GM19452 (cell line): ENCODE results near the gene NSMCE3.
"Not testable (repeated sequence)": the region's sequence is repeated elsewhere in the genome, so short reads cannot be mapped to it uniquely, and the experiment has no call there.

Experiments
- ATAC-seq: cut with Tn5 transposase; IDR thresholded peaks from one replicate; pipeline ENCODE4 v1.9.1; 2021; ENCODE audit not compliant: unreplicated experiment

The NSMCE3 gene

DNA sequence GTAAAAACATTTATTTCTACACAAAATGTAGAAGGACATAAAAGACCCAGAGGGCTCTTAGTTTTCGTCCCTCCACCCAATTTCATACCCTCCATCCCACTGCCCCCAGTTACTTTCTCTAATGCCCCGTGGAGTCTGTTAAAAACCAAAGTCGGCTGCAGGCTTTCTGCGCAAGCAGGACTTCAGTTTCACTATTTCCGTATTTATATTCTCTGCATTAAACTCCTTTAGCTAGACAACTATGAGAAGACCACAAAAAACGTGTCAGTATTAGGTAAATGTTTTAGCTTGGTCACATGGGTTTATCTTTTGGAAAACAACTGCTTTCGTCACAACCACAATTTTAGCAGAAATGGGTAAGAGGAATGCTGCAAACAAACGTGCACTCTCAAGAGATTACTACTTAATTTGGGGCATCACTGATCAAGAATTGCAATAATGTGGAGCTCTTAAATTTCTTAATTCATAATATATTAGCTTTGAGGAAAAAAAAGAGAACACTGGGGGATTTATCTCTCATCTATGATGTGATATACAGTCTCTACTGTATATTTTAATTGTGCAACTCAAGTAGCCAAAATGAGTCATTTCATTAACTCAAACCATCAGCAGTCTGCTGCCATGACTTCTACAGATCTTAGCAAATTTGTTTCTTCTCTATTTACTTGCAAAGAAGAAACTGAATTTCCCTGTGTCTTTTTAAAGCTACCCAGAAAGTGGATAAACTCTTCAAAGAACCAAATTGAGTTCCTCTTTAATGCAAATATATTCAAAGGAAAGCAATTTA, 740 bp upstream of the NSMCE3 start:
- peak; percentile 39 for ATAC-seq

DNA sequence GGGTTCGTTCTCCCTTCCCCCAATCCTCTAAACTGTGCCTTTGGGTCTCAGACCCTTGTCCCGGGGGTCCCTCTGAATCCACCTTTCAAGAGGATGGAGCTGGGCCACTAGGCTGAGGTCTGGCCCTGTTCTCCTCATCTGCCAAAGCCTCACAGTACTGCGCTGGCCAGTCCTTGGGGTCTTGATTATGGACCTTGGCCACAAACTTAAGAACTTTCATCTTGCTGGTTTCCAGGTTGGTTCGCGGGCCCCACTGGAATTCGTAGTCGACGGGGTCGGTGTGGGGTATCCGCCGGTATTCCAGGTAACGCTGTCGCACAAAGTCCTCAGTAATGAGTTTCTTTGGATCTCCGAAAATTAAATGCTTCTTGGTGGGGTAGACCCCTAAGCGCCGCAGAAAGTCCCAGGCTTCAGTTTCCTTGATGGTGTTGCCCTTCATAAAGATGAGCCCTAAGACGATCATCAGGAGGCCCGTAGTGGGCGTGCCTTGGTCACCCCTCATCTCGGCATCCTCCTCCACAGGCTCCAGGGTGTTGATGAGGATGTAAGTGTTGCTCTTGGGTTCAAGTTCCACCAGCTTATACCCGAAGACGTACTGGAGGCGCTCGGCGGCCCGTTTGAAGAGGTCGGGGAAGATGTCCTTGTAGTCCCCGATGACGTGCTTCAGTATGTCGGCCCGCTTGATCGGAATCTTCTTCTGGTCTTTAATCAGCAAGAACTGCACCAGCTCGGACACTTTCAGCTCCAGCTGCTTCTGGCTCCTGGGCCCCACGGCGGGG, 727 bp downstream of the NSMCE3 start:
- ATAC-seq, result peak; percentile 18

DNA sequence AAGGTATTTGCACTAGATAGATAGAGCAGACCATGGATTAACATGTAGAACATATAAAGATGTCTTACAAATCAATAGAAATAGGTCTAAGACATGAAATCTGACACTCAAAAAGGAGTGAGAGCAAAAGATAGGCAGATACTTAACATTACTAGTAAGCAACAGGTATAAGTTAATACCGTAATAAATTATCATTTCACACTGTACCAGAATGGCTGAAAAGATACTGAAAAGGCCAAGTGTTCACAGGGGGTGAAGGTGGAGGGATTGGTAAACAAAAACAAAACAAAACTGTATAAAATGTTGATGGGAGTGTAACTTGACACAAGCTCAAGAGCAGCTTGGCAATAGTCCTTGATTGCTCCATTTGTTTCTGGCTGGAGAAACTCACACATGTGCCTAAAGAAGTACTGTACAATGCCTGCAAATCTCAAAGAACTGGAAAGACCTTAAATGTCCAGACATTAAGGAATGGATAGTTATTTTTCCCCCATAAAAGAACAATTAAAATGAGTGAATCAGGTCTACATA, 3.5 kb downstream of the NSMCE3 start:
- ATAC-seq, result no peak

DNA sequence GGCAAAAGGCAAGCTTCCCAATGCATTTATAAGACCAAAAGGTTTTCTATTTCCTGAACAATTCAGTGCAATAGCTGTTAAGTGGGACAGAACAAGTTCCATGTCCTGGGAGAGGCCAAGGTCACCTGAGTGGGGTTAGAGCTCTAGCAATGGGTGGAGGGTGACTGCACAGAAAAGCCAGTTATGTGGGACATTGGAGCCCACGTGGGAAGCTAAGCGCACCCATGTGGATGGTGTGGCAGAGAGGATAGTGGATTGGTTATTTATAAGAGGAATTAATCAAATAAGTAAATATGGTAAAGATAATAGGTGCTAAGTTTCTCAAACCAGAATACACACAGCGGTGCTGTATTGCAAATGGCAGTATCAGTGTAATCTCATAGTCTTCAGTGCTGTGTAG, 6.3 kb downstream of the NSMCE3 start:
- no peak for ATAC-seq

DNA sequence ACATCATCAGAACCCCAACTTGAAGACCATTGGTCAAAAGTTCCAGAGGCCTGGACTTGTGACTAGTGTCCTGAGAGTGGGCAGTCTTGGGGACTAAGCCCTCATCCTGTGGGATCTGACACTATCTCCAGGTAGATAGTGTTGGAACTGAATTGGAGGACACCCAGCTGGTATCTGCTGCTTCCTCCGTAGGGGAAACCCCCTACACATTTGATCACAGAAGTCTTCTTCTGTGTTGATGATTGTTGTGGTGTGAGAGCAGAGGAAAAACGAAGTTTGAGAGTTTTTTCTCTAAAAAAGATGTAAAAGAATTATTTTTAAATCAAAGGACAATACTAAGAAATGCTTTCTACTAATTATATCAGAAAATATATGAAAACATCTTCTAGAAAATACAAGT, 6.9 kb downstream of the NSMCE3 start:
- ATAC-seq, result no peak

DNA sequence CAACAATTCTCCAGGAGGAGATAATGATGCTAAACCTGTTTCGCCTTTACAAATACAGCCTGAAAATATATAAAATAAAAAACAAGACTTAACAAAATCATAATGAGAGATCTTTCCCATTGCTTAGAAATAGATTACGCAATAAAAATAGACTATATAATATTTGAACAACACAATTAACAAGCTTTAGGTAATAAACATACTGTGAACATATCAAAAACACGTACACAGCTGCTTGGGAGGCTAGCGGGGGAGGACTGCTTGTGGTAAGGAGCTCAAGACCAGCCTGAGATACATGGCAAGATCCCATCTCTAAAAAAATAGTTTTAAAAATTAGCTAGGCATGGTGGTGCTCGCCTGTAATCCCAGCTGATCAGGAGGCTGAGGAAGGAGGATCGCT, 8.7 kb downstream of the NSMCE3 start:
- no peak for ATAC-seq

DNA sequence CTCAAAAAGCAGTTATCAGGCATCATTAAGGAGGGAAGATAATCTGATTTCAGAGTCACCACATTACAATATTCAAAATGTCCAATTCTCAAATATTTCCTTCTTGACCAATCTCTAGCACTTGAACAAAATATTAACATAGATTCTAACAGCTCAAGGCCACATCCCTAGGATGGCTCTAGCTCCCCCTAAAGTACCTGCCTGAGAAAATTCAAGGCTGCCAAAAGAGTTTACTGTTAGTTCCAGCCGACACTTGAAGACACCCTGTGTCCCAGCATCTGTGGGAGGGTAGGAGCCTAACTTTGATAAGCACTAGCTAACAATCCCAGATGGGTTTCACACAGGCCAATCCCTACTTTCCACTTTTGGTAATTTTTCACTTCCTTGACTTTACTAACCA, 10.4 kb downstream of the NSMCE3 start:
- ATAC-seq, result no peak

DNA sequence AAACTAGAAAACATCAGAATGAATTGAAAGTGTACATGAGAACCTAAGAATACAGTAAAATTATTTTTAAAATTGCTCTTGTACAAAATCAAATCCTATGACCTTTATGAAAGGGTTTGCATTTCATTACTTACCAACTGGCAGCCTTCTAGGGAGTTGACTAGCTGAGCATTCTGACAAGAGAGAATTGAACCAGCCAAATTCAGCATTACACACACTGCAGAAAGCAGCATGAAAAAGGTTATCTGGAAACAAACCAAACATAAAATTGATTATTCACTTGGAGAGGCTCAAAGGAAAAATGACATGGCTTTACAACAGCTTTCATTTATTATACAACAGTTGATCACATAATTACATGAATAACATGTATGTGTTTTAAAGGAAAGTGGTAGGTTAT, 17.4 kb downstream of the NSMCE3 start:
- no peak for ATAC-seq

DNA sequence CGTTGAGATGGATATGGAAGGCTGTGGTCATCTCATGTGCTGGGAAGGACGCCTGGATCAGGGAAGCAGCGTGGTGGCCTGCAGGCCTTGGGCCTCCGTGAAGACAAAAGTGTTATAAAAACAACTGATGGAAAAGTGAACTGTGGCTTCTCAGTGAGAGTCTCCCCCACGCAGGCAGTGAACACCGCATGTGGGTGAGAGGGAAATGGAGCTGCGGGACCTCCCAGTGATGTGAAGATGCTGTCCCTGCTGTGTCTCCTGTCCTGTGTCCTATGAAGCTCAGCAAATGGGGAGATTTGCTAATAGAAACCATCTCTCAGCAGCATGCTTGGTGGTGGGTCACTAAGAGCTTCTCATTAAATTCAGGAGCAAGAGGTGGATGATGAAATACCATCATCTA, 25.1 kb downstream of the NSMCE3 start:
- ATAC-seq, result no peak

DNA sequence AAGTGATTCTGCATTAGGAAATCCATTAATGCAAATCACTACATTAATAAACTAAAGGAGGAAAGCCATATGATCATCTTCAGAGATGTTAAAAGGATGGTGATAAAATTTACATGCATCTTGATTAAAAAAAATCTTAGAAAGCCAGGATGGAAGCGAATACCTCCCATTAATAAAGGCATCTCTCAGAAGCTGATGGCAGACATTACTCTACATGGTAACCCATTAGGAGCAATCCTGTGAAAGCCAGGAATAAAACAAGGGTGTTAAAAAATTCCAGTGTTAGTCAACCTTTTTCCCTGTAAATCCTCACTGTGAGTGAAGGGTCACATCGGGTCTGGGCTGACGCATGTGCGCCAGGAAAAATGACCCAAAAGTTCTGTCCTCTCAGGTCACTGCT, 25.5 kb downstream of the NSMCE3 start:
- ATAC-seq, result no peak

DNA sequence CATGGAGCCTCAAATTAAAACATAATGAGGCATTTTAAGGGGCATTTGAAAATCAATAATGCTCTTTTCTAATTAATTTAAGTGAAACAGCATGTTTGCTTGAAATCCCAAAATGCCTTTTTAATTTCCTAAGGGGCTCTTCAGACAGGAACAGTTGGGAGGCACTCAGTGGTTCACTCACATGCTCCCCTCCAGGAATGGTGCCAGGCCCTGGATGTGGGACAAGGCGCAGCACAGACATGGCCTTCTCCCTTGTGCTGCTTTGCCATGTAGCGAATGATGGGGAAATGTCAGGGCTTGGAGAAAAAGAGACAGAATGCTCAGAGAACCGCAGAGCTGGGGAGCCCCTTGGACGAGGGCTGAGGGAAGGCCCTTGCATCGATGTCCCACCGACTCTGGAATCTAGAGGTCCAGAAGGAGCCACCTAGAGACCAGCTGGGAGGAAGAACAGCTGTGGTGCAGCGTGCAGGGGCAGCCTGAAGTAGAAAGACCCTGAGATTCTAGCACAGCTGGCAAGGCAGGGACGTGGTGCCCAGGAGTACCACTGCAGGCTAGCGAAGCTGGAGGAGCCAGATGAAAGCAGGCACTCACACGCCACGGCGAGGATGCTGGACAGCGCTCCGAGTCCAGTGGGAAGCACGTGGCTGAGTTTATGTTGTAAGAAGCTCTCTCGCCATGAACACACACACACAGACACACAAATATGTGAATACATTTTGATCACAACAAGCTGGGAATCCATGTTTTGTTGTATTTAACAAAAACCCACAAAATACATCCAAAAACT, 27.0 kb downstream of the NSMCE3 start:
- ATAC-seq, result no peak

DNA sequence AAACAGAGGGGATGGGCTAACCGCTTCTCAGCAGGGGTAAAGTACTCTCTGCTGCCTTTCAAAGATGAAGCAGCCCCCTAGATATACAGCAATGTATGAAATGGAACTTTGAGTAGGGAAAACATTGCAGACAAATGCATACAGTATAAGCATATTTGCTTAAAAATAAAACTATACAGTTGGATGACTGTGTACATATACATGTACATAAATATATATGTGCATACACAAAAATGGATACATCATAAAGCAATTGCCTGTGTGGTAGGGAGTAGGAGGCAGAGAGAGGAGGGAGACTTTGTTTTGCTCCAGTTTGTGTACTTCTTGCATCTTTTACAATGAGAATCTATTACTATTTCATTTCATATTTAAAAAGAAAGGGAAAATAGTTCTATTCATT, 28.4 kb downstream of the NSMCE3 start:
- ATAC-seq, result no peak

DNA sequence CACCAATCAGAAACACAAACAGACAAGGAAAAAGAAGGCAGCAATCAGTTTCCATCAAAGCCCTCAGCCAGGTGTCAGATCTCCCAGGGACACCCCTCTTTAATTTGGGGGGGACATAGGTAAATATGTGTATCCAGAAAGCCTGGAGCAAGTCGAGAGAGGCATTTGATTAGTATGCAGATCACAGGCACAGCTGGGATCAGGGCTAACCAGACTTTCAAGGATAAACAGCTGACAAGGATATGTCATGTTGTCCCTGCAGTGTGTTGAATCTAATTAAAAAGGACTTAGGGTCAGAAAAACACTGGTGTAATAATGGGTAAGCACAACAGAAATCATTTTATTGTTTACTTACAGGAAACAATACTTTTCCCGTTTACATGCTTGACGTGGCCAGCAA, 30.2 kb downstream of the NSMCE3 start:
- ATAC-seq, result no peak

DNA sequence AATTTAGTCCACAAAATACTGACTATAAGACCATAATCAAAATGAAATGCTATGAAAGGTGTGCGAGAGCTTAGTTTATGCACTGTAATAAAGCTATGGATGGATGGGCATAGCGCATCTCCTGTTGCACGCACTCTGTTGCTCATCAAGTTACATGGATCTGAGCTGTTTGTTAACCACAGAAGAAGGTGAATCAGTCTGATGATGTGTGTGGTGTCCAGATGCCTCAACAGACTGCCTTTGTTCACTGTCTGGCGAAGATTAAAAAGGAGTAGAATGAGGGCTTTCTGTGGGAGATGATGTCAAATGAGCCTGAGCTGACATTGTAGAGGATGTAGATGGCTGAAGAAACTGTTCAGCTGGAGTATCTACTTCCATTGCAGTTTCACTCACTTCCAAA, 36.1 kb downstream of the NSMCE3 start:
- ATAC-seq, result no peak

DNA sequence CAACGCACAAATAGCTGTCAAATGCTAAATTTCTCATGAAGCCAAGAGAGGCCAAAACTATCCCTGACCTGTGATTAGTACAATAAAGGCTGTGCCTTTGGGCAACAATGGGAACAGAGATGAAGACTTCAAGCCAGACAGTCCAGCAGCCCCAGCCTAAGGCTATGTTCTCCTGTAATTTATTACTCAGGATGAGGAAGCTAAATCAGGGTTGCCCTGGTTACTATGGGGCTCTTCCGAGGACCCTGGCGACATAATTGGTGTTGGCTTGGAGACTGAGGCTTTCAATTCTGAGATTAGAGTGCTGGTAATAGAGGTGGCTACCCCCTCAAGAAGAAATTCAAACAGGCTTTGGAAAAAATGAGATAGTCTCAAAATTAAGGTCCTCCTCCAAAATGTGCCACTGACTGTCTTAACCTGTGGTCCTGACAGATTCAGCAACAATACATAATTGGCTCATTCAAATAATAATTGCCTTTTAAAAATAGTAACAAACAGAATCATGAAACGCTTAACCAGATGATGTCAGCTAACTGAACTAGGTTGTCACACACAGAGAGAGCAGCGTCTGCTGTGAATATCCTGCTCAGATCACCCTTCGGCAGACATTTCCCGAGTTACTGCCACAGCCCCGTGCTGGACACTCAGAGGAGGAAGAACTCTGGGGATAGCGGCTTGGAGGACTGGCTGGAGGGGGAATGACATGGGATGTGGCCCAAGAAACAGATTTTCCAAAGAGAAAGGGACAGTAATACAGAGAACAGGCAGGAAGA, 43.0 kb downstream of the NSMCE3 start:
- ATAC-seq, result no peak

DNA sequence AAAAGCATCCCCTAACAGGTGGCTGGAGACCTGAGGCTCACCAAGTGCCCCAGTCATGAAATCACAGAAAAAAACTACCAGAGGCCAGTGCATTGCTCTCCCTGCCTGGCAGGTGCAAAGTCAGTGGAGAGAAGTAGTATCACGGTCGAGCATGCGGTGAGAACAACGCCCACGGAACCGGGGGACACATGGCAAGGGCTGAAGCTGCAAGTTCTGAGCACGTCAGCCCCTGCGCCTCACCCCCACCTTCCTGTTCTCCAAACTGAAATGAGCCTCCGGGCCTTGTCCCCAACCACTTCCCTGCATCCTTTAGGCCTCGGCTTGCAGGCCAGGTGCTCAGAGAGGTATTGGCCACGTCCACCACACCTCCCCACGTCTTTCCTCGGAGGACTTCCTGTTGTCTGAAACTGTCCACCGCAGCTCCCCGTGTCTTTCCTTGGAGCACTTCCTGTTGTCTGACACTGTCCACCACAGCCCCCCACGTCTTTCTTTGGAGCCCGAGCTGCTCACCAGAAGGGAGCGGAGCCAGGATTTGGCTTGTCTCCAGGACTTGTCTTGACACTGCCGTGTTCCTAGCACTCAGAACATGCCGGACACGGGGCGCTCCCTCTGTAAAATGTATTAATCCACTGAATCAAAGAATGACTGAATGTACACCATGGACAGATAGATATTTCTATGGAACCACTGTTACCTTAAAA, 43.9 kb downstream of the NSMCE3 start:
- ATAC-seq, result no peak

DNA sequence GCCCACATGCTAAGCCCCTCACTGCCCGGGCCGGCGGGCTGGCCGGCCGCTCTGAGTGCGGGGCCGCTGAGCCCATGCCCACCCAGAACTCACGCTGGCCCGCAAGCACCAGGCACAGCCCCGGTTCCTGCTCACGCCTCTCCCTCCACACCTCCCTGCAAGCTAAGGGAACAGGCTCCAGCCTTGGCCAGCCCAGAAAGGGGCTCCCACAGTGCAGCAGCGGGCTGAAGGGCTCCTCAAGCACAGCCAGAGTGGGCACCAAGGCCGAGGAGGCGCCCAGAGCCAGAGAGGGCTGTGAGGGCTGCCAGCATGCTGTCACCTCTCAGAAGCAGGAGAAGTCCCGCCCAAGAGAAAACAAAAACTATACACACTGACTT, 44.6 kb downstream of the NSMCE3 start:
- not testable (repeated sequence) for ATAC-seq

DNA sequence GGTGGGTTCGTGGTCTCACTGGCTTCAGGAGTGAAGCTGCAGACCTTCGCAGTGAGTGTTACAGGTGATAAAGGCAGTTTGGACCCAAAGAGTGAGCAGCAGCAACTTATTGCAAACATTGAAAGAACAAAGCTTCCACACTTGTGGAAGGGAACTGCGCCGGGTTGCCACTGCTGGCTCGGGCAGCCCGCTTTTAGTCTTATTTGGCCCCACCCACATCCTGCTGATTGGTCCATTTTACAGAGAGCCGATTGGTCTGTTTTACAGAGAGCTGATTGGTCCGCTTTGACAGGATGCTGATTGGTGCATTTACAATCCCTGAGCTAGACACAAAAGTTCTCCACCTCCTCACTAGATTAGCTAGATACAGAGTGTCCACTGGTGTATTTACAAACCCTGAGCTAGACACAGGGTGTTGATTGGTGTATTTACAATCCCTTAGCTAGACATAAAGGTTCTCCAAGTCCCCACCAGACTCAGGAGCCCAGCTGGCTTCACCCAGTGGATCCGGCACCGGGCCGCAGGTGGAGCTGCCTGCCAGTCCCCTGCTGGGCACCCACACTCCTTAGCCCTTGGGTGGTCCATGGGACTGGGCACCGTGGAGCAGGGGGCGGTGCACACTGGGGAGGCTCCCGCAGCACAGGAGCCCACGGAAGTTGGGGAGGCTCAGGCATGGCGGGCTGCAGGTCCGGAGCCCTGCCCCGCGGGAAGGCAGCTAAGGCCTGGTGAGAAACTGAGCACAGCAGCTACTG, 45.2 kb downstream of the NSMCE3 start:
- not testable (repeated sequence) for ATAC-seq

DNA sequence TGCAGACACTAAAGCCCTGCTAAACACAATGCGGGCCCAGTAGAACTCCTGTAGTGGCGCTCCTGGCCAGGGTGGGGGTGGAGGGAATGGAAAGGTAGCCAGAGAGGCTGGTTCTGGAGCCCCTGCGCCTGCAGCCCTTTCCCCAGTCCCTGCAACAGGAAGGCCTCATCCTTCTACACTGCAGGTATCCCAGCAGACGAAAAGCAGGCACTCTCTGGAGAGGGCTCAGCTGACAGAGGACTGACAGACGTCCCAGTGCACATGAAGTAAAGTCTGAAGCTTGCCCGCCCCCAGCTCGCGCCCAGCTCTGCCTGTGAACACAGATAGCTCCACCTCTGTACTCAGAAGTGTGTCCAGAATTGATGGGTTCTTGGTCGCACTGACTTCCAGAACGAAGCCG, 46.0 kb downstream of the NSMCE3 start:
- ATAC-seq, result no peak
